Prostate gland (tissue), 2 donors: ENCODE data around the gene RTRAF. TPM values are rescaled to one million over a fixed set of nuclear protein-coding genes. Genes with fewer than 3 reads are reported as not detected.

ENCODE experiments used
- DNase-seq: peaks from one replicate; pipeline ENCODE4 v3.0.0-alpha.2; 2019; ENCODE audit warnings: low spot score
- H3K27ac ChIP-seq, 2 donors: fragments of 200-600 bp; sonication (generic); 2 replicates each; pipeline ENCODE4 v1.5.1; 2017 to 2019
- H3K27me3 ChIP-seq: fragments of 200-600 bp; sonication (generic); replicated peaks from 2 replicates; pipeline ENCODE4 v1.5.1; 2019; ENCODE audit not compliant: insufficient read depth
- H3K36me3 ChIP-seq, 2 donors: fragments of 200-600 bp; sonication (generic); 1 replicate in 1 of 2; 2 replicates in 1 of 2; pipeline versions ENCODE4 v1.5.1 to v1.8.1; 2017 to 2019
- H3K4me1 ChIP-seq: fragments of 200-600 bp; sonication (generic); replicated peaks from 2 replicates; pipeline ENCODE4 v1.5.1; 2019
- H3K4me3 ChIP-seq, 2 donors: fragments of 200-600 bp; sonication (generic); 2 replicates each; pipeline ENCODE4 v1.5.1; 2017 to 2019
- H3K9me3 ChIP-seq: fragments of 200-600 bp; sonication (generic); 2 replicates; pipeline ENCODE4 v1.5.1; 2017
- CTCF ChIP-seq, 4 experiments: fragments of 200-600 bp in 2 of 4; fragments of 450-650 bp in 2 of 4; sonication (generic) in 2 of 4; IDR thresholded peaks; 1 replicate in 3 of 4; 2 replicates in 1 of 4; pipeline ENCODE4 v1.5.1; 2016 to 2019; ENCODE audit warnings: antibody characterized with exemption in 4 of 4, mild to moderate bottlenecking in 2 of 4, moderate library complexity in 2 of 4
- POLR2A ChIP-seq: fragments of 450-650 bp; IDR thresholded peaks from one replicate; pipeline ENCODE4 v1.6.1; 2016; ENCODE audit warnings: antibody characterized with exemption, mild to moderate bottlenecking
- POLR2AphosphoS5 ChIP-seq: sonication (generic); formaldehyde crosslinking; IDR thresholded peaks from one replicate; pipeline ENCODE4 v1.6.1; 2017; ENCODE audit warnings: antibody characterized with exemption
- WGBS: methylation state at CpG from one replicate; pipeline ENCODE4 v1.1.5; 2018; 5-methylcytosine and 5-hydroxymethylcytosine counted together
- intact Hi-C: fragments of 100-400 bp; cut with DNase I; formaldehyde crosslinking; loops from one replicate; pipeline ENCODE4 v1.14.2; 2022
- total RNA-seq, 2 donors: library from RNA; depleted of rRNA; stranded (reverse); fragments of >200 nt; gene quantifications; one replicate each; pipeline ENCODE4 v1.1.0, GENCODE V29; 2016

The RTRAF gene
- total RNA-seq, 2 donors from 2014 or later: 62.6 to 105 TPM

GRCh38 chr14:52043690-52044089, 54.3 kb downstream of the RTRAF start:
- H3K27ac ChIP-seq: peak overlapping the region in 1 of 2 donors; percentile 16
- no peak for DNase-seq
- H3K4me3 ChIP-seq: no peak overlapping the region
- intact Hi-C loops: no loop called here
- no peaks in the 10 kb centered on the region for H3K36me3 ChIP-seq
- no peaks in the 10 kb centered on the region for H3K27me3 ChIP-seq
- H3K4me1 ChIP-seq: no peaks in the 10 kb centered on the region
- TF ChIP-seq POLR2AphosphoS5: no peak
- TF ChIP-seq CTCF (IDR thresholded peaks at IDR 0.05): peak in 2 of 4 experiments; percentile 17 to 21
- 67% methylated on average over 5 of the region's 5 CpGs for WGBS
- H3K9me3 ChIP-seq: no peaks in the 10 kb centered on the region

GRCh38 chr14:52044791-52045522, 55.6 kb downstream of the RTRAF start:
- no peak overlapping the region for H3K27ac ChIP-seq
- no peak for DNase-seq
- H3K4me3 ChIP-seq: no peak overlapping the region
- 78% methylated on average over 11 of the region's 11 CpGs for WGBS
- no peaks in the 10 kb centered on the region for H3K9me3 ChIP-seq
- TF ChIP-seq POLR2A (no peak), POLR2AphosphoS5 (peak; percentile 12)
- no peaks in the 10 kb centered on the region for H3K4me1 ChIP-seq
- H3K36me3 ChIP-seq: no peaks in the 10 kb centered on the region
- no peaks in the 10 kb centered on the region for H3K27me3 ChIP-seq
- intact Hi-C loops: no loop called here

GRCh38 chr14:52046376-52046917, 57.1 kb downstream of the RTRAF start:
- no peak for TF ChIP-seq POLR2AphosphoS5
- TF ChIP-seq CTCF (IDR thresholded peaks at IDR 0.05): no peak
- TF ChIP-seq POLR2A: no peak
- 25% methylated on average over 2 of the region's 2 CpGs for WGBS
- intact Hi-C loops: no loop called here
- no peaks in the 10 kb centered on the region for H3K4me1 ChIP-seq
- no peak overlapping the region for H3K4me3 ChIP-seq
- no peak for DNase-seq
- H3K27me3 ChIP-seq: no peaks in the 10 kb centered on the region
- H3K36me3 ChIP-seq: no peaks in the 10 kb centered on the region
- no peak overlapping the region for H3K27ac ChIP-seq
- H3K9me3 ChIP-seq: no peaks in the 10 kb centered on the region

- Histone ChIP-seq H3K4me3 (no peak overlapping the region), H3K36me3 (no peaks in the 10 kb centered on the region), H3K4me1 (no peaks in the 10 kb centered on the region), H3K9me3 (no peaks in the 10 kb centered on the region), H3K27ac (no peak overlapping the region), H3K27me3 (no peaks in the 10 kb centered on the region)
- 72% methylated on average over 10 of the region's 10 CpGs for WGBS
- no peak for TF ChIP-seq POLR2AphosphoS5
- TF ChIP-seq POLR2A: no peak
- no peak for TF ChIP-seq CTCF (IDR thresholded peaks at IDR 0.05)
- DNase-seq: no peak
- intact Hi-C loops: no loop called here
Measured at GRCh38 chr14:52048116-52048515, 58.8 kb downstream of the RTRAF start.

- TF ChIP-seq CTCF (IDR thresholded peaks at IDR 0.05): no peak
- TF ChIP-seq POLR2AphosphoS5: no peak
- TF ChIP-seq POLR2A: no peak
- 51% methylated on average over 3 of the region's 3 CpGs for WGBS
- DNase-seq: no peak
- intact Hi-C loops: no loop called here
- Histone ChIP-seq H3K27me3 (no peaks in the 10 kb centered on the region), H3K36me3 (no peaks in the 10 kb centered on the region), H3K27ac (no peak overlapping the region), H3K9me3 (no peaks in the 10 kb centered on the region), H3K4me3 (no peak overlapping the region), H3K4me1 (no peaks in the 10 kb centered on the region)
Measured at GRCh38 chr14:52048641-52049204, 59.4 kb downstream of the RTRAF start.
